Esophagus squamous epithelium (tissue), 5 donors: ENCODE measurements around the gene CENPP. TPM values are rescaled to one million over a fixed set of nuclear protein-coding genes. Genes with fewer than 3 reads are reported as not detected.

Source experiments
- DNase-seq: peaks from one replicate; lab custom pipeline; 2025; lab: John Stamatoyannopoulos, UW
- H3K27ac ChIP-seq, 4 donors: fragments of 200-600 bp; sonication (generic); one replicate each; pipeline ENCODE4 v1.5.1; 2016 to 2019; ENCODE audit warnings: mild to moderate bottlenecking in 1 of 4
- H3K27me3 ChIP-seq, 4 donors: fragments of 200-600 bp; sonication (generic); 1 replicate in 3 of 4; 2 replicates in 1 of 4; pipeline versions ENCODE4 v1.5.1 to v1.6.0; 2017 to 2021; ENCODE audit warnings: antibody characterized with exemption in 1 of 4
- H3K36me3 ChIP-seq, 3 donors: fragments of 200-600 bp; sonication (generic); one replicate each; pipeline ENCODE4 v1.5.1; 2016 to 2019
- H3K4me1 ChIP-seq, 3 donors: fragments of 200-600 bp; sonication (generic); one replicate each; pipeline ENCODE4 v1.5.1; 2017 to 2019
- H3K4me3 ChIP-seq, 4 donors: fragments of 200-600 bp; sonication (generic); 1 replicate in 3 of 4; 2 replicates in 1 of 4; pipeline ENCODE4 v1.5.1; 2016 to 2019; ENCODE audit warnings: mild to moderate bottlenecking in 2 of 4, moderate library complexity in 1 of 4
- H3K9me3 ChIP-seq, 3 donors: fragments of 200-600 bp; sonication (generic); one replicate each; pipeline ENCODE4 v1.5.1; 2016 to 2019
- CTCF ChIP-seq, 6 experiments: fragments of 450-650 bp in 4 of 6; fragments of 200-600 bp in 2 of 6; sonication (generic) in 2 of 6; IDR thresholded peaks; one replicate each; pipeline ENCODE4 v1.5.1; 2016 to 2019; ENCODE audit warnings: antibody characterized with exemption in 6 of 6, mild to moderate bottlenecking in 4 of 6, moderate library complexity in 4 of 6
- POLR2A ChIP-seq, 4 donors: fragments of 450-650 bp; IDR thresholded peaks; one replicate each; pipeline ENCODE4 v1.6.1; 2017; ENCODE audit warnings: antibody characterized with exemption in 4 of 4, mild to moderate bottlenecking in 4 of 4, moderate library complexity in 3 of 4
- WGBS, 2 donors: methylation state at CpG; one replicate each; pipeline ENCODE4 v1.1.5; 2018; 5-methylcytosine and 5-hydroxymethylcytosine counted together
- intact Hi-C: fragments of 100-400 bp; cut with DNase I; formaldehyde crosslinking; loops from one replicate; pipeline ENCODE4 v1.15.0; 2022
- total RNA-seq, 4 donors: library from RNA; depleted of rRNA; stranded (reverse); fragments of >200 nt; gene quantifications; one replicate each; pipeline ENCODE4 v1.1.0, GENCODE V29; 2016
- donor health status: DM: yes; HTN: yes; CAD: no.

Gene CENPP
- total RNA-seq, 4 donors from 2014 or later, result 6.0 to 10.7 (median 7.5) TPM

- no peak for DNase-seq
- H3K27ac ChIP-seq, result no peak overlapping the region
- no peaks in the 10 kb centered on the region for H3K9me3 ChIP-seq
- no peak for TF ChIP-seq POLR2A (IDR thresholded peaks at IDR 0.05)
- TF ChIP-seq CTCF (IDR thresholded peaks at IDR 0.05), result no peak
- H3K4me3 ChIP-seq, result no peak overlapping the region
- 40 to 48% methylated on average over 1 of the region's 1 CpG for WGBS, 2 donors
- H3K4me1 ChIP-seq, result peaks cover 0 to 16% (median 0%) of the 10 kb centered on the region in 3 donors
- intact Hi-C loops, result no loop called here
- H3K27me3 ChIP-seq, result no peaks in the 10 kb centered on the region
- H3K36me3 ChIP-seq, result no peaks in the 10 kb centered on the region
These were observed 76.6 kb downstream of the CENPP start for GRCh38 chr9:92402360-92402759.

- no peaks in the 10 kb centered on the region for H3K36me3 ChIP-seq
- no peaks in the 10 kb centered on the region for H3K9me3 ChIP-seq
- no peaks in the 10 kb centered on the region for H3K27me3 ChIP-seq
- intact Hi-C loops, result no loop called here
- no peak for TF ChIP-seq POLR2A (IDR thresholded peaks at IDR 0.05)
- WGBS, 2 donors, result 61 to 70% methylated on average over 5 of the region's 5 CpGs
- peak overlapping the region in 2 of 4 donors; percentile 21 to 29 for H3K4me3 ChIP-seq
- no peak for DNase-seq
- H3K4me1 ChIP-seq, result peaks cover 0 to 16% (median 0%) of the 10 kb centered on the region in 3 donors
- H3K27ac ChIP-seq, result peak overlapping the region in 1 of 4 donors; percentile 20
These were observed 77.3 kb downstream of the CENPP start for GRCh38 chr9:92402826-92403745.

GRCh38 chr9:92404042-92404836 is 78.5 kb downstream of the CENPP start, which contains the start of gene OGN:
Gene OGN, minus strand, starts transcription at chr9:92404578. Its CDS starts 1,171 bp downstream, at chr9:92403407.
- peak within 1 kb of the TSS in 1 of 4 donors; percentile 23 for H3K27ac ChIP-seq
- no peak for TF ChIP-seq POLR2A (IDR thresholded peaks at IDR 0.05)
- TF ChIP-seq CTCF (IDR thresholded peaks at IDR 0.05), result no peak
- no peaks in the 10 kb centered on the region for H3K27me3 ChIP-seq
- no peak for DNase-seq
- intact Hi-C loops, result no loop called here
- WGBS, 2 donors, result 66 to 78% methylated on average over 5 of the region's 5 CpGs
- H3K36me3 ChIP-seq, result no peaks in the 10 kb centered on the region
- H3K4me1 ChIP-seq, result peaks cover 0 to 16% (median 0%) of the 10 kb centered on the region in 3 donors
- no peaks in the 10 kb centered on the region for H3K9me3 ChIP-seq
- peak within 1 kb of the TSS in 2 of 4 donors; percentile 21 to 29 for H3K4me3 ChIP-seq

GRCh38 chr9:92405818-92406217 is 80.1 kb downstream of the CENPP start:
- H3K36me3 ChIP-seq, result no peaks in the 10 kb centered on the region
- DNase-seq, result no peak
- H3K27ac ChIP-seq, result peak overlapping the region in 2 of 4 donors; percentile 10 to 61
- no peaks in the 10 kb centered on the region for H3K9me3 ChIP-seq
- H3K4me3 ChIP-seq, result peak overlapping the region in 1 of 4 donors; percentile 48
- H3K27me3 ChIP-seq, result no peaks in the 10 kb centered on the region
- WGBS, 2 donors, result 72 to 82% methylated on average over 4 of the region's 4 CpGs
- intact Hi-C loops, result no loop called here
- H3K4me1 ChIP-seq, result peaks cover 0 to 16% (median 0%) of the 10 kb centered on the region in 3 donors
- no peak for TF ChIP-seq CTCF (IDR thresholded peaks at IDR 0.05)
- no peak for TF ChIP-seq POLR2A (IDR thresholded peaks at IDR 0.05)

GRCh38 chr9:92406477-92406876 is 80.7 kb downstream of the CENPP start:
- Histone ChIP-seq H3K27ac (peak overlapping the region in 3 of 4 donors; percentile 2 to 61 (median 10)), H3K4me3 (peak overlapping the region in 2 of 4 donors; percentile 10 to 48), H3K4me1 (peaks cover 0 to 16% (median 0%) of the 10 kb centered on the region in 3 donors), H3K27me3 (no peaks in the 10 kb centered on the region), H3K36me3 (no peaks in the 10 kb centered on the region), H3K9me3 (no peaks in the 10 kb centered on the region)
- peak; percentile 8 for DNase-seq
- WGBS, 2 donors, result 46 to 54% methylated on average over 3 of the region's 3 CpGs
- intact Hi-C loops, result no loop called here
- TF ChIP-seq POLR2A (IDR thresholded peaks at IDR 0.05) (peak in 1 of 4 donors; percentile 12), CTCF (IDR thresholded peaks at IDR 0.05) (no peak)
